ENCODE measurements around the gene PDE3A.

PDE3A gene

GRCh38 chr12:20592556-20592955 is 224.2 kb downstream of the PDE3A start:
- Histone ChIP-seq H3K27me3 (ENCODE audit: control insufficient read depth, insufficient read depth, low read length) (no peaks in the 10 kb centered on the region), H3K36me3 (ENCODE audit: control insufficient read depth, insufficient read depth, low read length) (no peaks in the 10 kb centered on the region), H2AFZ (no peak overlapping the region), H3K4me1 (no peaks in the 10 kb centered on the region), H3K4me3 (ENCODE audit: low read depth, low read length) (no peak overlapping the region), H3K27ac (no peak overlapping the region), H3K9me3 (ENCODE audit: control insufficient read depth, low read length) (no peaks in the 10 kb centered on the region), H3K9ac (no peak overlapping the region), H3K4me2 (ENCODE audit: low read length) (no peak overlapping the region), H3K79me2 (no peaks in the 10 kb centered on the region)
- no peak for TF ChIP-seq CTCF (IDR thresholded peaks at IDR 0.05)

- Histone ChIP-seq H3K4me2 (ENCODE audit: low read length) (no peak overlapping the region), H3K4me3 (ENCODE audit: low read depth, low read length) (no peak overlapping the region), H3K9ac (no peak overlapping the region), H3K27me3 (ENCODE audit: control insufficient read depth, insufficient read depth, low read length) (no peaks in the 10 kb centered on the region), H2AFZ (no peak overlapping the region), H3K79me2 (no peaks in the 10 kb centered on the region), H3K36me3 (ENCODE audit: control insufficient read depth, insufficient read depth, low read length) (no peaks in the 10 kb centered on the region), H3K27ac (no peak overlapping the region), H3K4me1 (no peaks in the 10 kb centered on the region), H3K9me3 (ENCODE audit: control insufficient read depth, low read length) (no peaks in the 10 kb centered on the region)
- TF ChIP-seq CTCF (IDR thresholded peaks at IDR 0.05): no peak
Observed at GRCh38 chr12:20593611-20594010, 225.3 kb downstream of the PDE3A start.

GRCh38 chr12:20596061-20596460 is 227.7 kb downstream of the PDE3A start:
- H3K4me1 ChIP-seq: no peaks in the 10 kb centered on the region
- TF ChIP-seq CTCF (IDR thresholded peaks at IDR 0.05): no peak
- no peak overlapping the region for H2AFZ ChIP-seq
- no peaks in the 10 kb centered on the region for H3K79me2 ChIP-seq
- H3K9me3 ChIP-seq (ENCODE audit: control insufficient read depth, low read length): no peaks in the 10 kb centered on the region
- no peak overlapping the region for H3K4me3 ChIP-seq (ENCODE audit: low read depth, low read length)
- H3K27me3 ChIP-seq (ENCODE audit: control insufficient read depth, insufficient read depth, low read length): no peaks in the 10 kb centered on the region
- no peak overlapping the region for H3K9ac ChIP-seq
- H3K27ac ChIP-seq: no peak overlapping the region
- no peaks in the 10 kb centered on the region for H3K36me3 ChIP-seq (ENCODE audit: control insufficient read depth, insufficient read depth, low read length)
- no peak overlapping the region for H3K4me2 ChIP-seq (ENCODE audit: low read length)

GRCh38 chr12:20599757-20600156 is 231.4 kb downstream of the PDE3A start:
- no peaks in the 10 kb centered on the region for H3K27me3 ChIP-seq (ENCODE audit: control insufficient read depth, insufficient read depth, low read length)
- no peak overlapping the region for H3K4me2 ChIP-seq (ENCODE audit: low read length)
- no peak overlapping the region for H3K27ac ChIP-seq
- H2AFZ ChIP-seq: peak overlapping the region; percentile 43
- no peaks in the 10 kb centered on the region for H3K36me3 ChIP-seq (ENCODE audit: control insufficient read depth, insufficient read depth, low read length)
- no peak overlapping the region for H3K9ac ChIP-seq
- TF ChIP-seq CTCF (IDR thresholded peaks at IDR 0.05): no peak
- no peak overlapping the region for H3K4me3 ChIP-seq (ENCODE audit: low read depth, low read length)
- H3K9me3 ChIP-seq (ENCODE audit: control insufficient read depth, low read length): no peaks in the 10 kb centered on the region
- no peaks in the 10 kb centered on the region for H3K79me2 ChIP-seq
- H3K4me1 ChIP-seq: no peaks in the 10 kb centered on the region

- no peaks in the 10 kb centered on the region for H3K79me2 ChIP-seq
- no peaks in the 10 kb centered on the region for H3K27me3 ChIP-seq (ENCODE audit: control insufficient read depth, insufficient read depth, low read length)
- no peaks in the 10 kb centered on the region for H3K36me3 ChIP-seq (ENCODE audit: control insufficient read depth, insufficient read depth, low read length)
- TF ChIP-seq CTCF (IDR thresholded peaks at IDR 0.05): no peak
- no peaks in the 10 kb centered on the region for H3K4me1 ChIP-seq
- no peak overlapping the region for H3K4me2 ChIP-seq (ENCODE audit: low read length)
- no peaks in the 10 kb centered on the region for H3K9me3 ChIP-seq (ENCODE audit: control insufficient read depth, low read length)
- no peak overlapping the region for H3K4me3 ChIP-seq (ENCODE audit: low read depth, low read length)
- H2AFZ ChIP-seq: no peak overlapping the region
- H3K27ac ChIP-seq: no peak overlapping the region
- no peak overlapping the region for H3K9ac ChIP-seq
Observed at GRCh38 chr12:20601668-20602280, 233.4 kb downstream of the PDE3A start.
